K562 (cell line): ENCODE measurements around the gene GAA. TPM values are rescaled to one million over a fixed set of nuclear protein-coding genes. Genes with fewer than 3 reads are reported as not detected.

Experiments used
- ATAC-seq: fragments of 200-7000 bp; cut with Tn5 transposase; 3 replicates; pipeline ENCODE4 v1.9.1; 2020; ENCODE audit warnings: moderate library complexity
- BruUV-seq: library from RNA; stranded (reverse); fragments of 400-500 nt; replicated peaks from 2 replicates; lab custom pipeline; 2021; lab: Mats Ljungman, UMichigan
- CTCF ChIA-PET: fragments of 300-600 bp; formaldehyde crosslinking; extraction: SDS; loops from one replicate; lab custom pipeline; 2021; ENCODE audit warnings: low intra/inter-chr PET ratio; lab: Yijun Ruan, JAX
- POLR2A ChIA-PET: fragments of 300-600, 350-650 bp; sonication (Branson Sonifier 250); formaldehyde crosslinking; extraction: SDS; loops from one replicate; lab custom pipeline; 2021; ENCODE audit warnings: antibody characterized with exemption, inconsistent platforms; lab: Yijun Ruan, JAX
- DNase-seq, 4 experiments: peaks; one replicate each; pipeline versions ENCODE4 v3.0.0 to v3.0.0-alpha.2; 2011 to 2018; ENCODE audit warnings: low spot score in 3 of 4, mixed read lengths in 3 of 4; ENCODE audit errors: extremely low read depth in 1 of 4
- FAIRE-seq: peaks from 2 replicates; lab custom pipeline; 2011; peaks lifted over from hg19 to GRCh38; lab: Jason Lieb, UNC
- H2AFZ ChIP-seq: 2 replicates; pipeline ENCODE4 v1.6.0; 2011; ENCODE audit warnings: low read depth, low read length, control low read depth, inconsistent platforms
- H3K27ac ChIP-seq: fragments of 200-600 bp; 3 replicates; pipeline ENCODE4 v1.8.0; 2011; ENCODE audit warnings: low read depth, mild to moderate bottlenecking, control low read depth, inconsistent platforms, low read length, moderate library complexity, mixed read lengths; ENCODE audit errors: extremely low read depth
- H3K27me3 ChIP-seq, 2 experiments: fragments of 300-600 bp in 1 of 2; 2 replicates in 1 of 2; 3 replicates in 1 of 2; pipeline versions ENCODE4 v1.6.0 to v1.8.0; 2011; ENCODE audit warnings: inconsistent platforms in 2 of 2, low read length in 2 of 2, mild to moderate bottlenecking in 1 of 2, mixed read lengths in 1 of 2, moderate library complexity in 1 of 2; ENCODE audit not compliant: control insufficient read depth in 2 of 2, insufficient read depth in 2 of 2
- H3K36me3 ChIP-seq: fragments of 300-600 bp; 3 replicates; pipeline ENCODE4 v1.8.0; 2011; ENCODE audit warnings: mild to moderate bottlenecking, low read length, inconsistent platforms; ENCODE audit not compliant: control insufficient read depth, insufficient read depth
- H3K4me1 ChIP-seq, 2 experiments: fragments of 200-600 bp in 1 of 2; replicated peaks in 1 of 2; 2 replicates in 1 of 2; 3 replicates in 1 of 2; pipeline versions ENCODE4 v1.5.1 to v1.8.0; 2011; ENCODE audit warnings: inconsistent platforms in 2 of 2, low read length in 2 of 2, mild to moderate bottlenecking in 1 of 2, mixed read lengths in 1 of 2, moderate library complexity in 1 of 2; ENCODE audit not compliant: control insufficient read depth in 2 of 2, insufficient read depth in 2 of 2
- H3K4me2 ChIP-seq: 2 replicates; pipeline ENCODE4 v1.6.1; 2011; ENCODE audit warnings: low read length, control low read depth, inconsistent platforms, mixed read lengths; ENCODE audit not compliant: insufficient read depth
- H3K4me3 ChIP-seq: fragments of 200-600 bp; sonication (generic), shearing (Covaris generic); 2 replicates; pipeline ENCODE4 v1.5.1; 2016; ENCODE audit warnings: control low read depth, inconsistent platforms
- H3K79me2 ChIP-seq: fragments of 200-600 bp; 3 replicates; pipeline ENCODE4 v1.8.0; 2011; ENCODE audit warnings: low read length, inconsistent platforms; ENCODE audit not compliant: control insufficient read depth, insufficient read depth
- H3K9ac ChIP-seq, 2 experiments: 2 replicates each; pipeline versions ENCODE4 v1.6.0 to v1.6.1; 2011; ENCODE audit warnings: low read depth in 2 of 2, low read length in 2 of 2, control low read depth in 1 of 2, inconsistent platforms in 1 of 2, mild to moderate bottlenecking in 1 of 2, mixed read lengths in 1 of 2; ENCODE audit not compliant: insufficient read depth in 1 of 2
- H3K9me1 ChIP-seq: one replicate; pipeline ENCODE4 v1.6.0; 2011; ENCODE audit warnings: inconsistent platforms, mild to moderate bottlenecking, low read length, moderate library complexity; ENCODE audit not compliant: control insufficient read depth, insufficient read depth
- H3K9me3 ChIP-seq: replicated peaks from 2 replicates; pipeline ENCODE4 v1.5.1; 2011; ENCODE audit warnings: low read depth, low read length, inconsistent platforms; ENCODE audit not compliant: control insufficient read depth, insufficient read depth
- H4K20me1 ChIP-seq: replicated peaks from 2 replicates; pipeline ENCODE4 v1.6.1; 2011; ENCODE audit warnings: low read length, inconsistent platforms, mixed read lengths; ENCODE audit not compliant: control insufficient read depth, insufficient read depth
- ARNT ChIP-seq, 2 experiments: fragments of 450-650 bp; IDR thresholded peaks; 2 replicates each; pipeline ENCODE4 v1.6.1; 2016; ENCODE audit warnings: mild to moderate bottlenecking in 1 of 2
- ZNF121 ChIP-seq: sonication (generic); formaldehyde crosslinking; conservative IDR thresholded peaks from 2 replicates; pipeline ENCODE4 v1.8.0; 2022; ENCODE audit warnings: missing genetic modification reagents
- WGBS: fragments of 100-300 bp; shearing (Covaris generic); methylation state at CpG from one replicate; pipeline ENCODE4 v1.1.6; 2016; ENCODE audit warnings: low coverage, mixed read lengths; ENCODE audit not compliant: insufficient coverage; ENCODE audit errors: missing lambda C conversion rate; 5-methylcytosine and 5-hydroxymethylcytosine counted together
- in situ Hi-C: fragments of 300-500 bp; cut with MboI; formaldehyde crosslinking; loops from 4 replicates; pipeline ENCODE4 v1.15.0; 2018; ENCODE audit warnings: inconsistent platforms, mixed read lengths
- intact Hi-C: fragments of 100-400 bp; cut with micrococcal nuclease; formaldehyde crosslinking; loops from 2 replicates; pipeline ENCODE4 v1.14.2; 2022
- polyA plus RNA-seq, 8 experiments: library from polyadenylated mRNA; depleted of rRNA in 4 of 8; stranded (reverse) in 5 of 8; unstranded in 3 of 8; fragments of >200 nt; fragmentation: Nextera tagmentation in 2 of 8; fragmentation: Illumina TruSeq in 1 of 8; extraction: Ambion mirVana in 2 of 8; extraction: Trizol in 1 of 8; gene quantifications; 2 replicates each; pipeline versions ENCODE4 v1.2.1 to v1.2.3, GENCODE V29; 2011 to 2014; ENCODE audit warnings: inconsistent platforms in 1 of 8, missing spikeins in 1 of 8
- total RNA-seq, 7 experiments: library from RNA; depleted of rRNA in 6 of 7; stranded (reverse); fragments of >200 nt in 6 of 7; fragmentation: Illumina TruSeq in 2 of 7; extraction: Trizol in 2 of 7; gene quantifications; 2 replicates each; pipeline versions ENCODE4 v1.2.1 to v1.2.3, GENCODE V29; 2011 to 2021; ENCODE audit warnings: low replicate concordance in 1 of 7

The GAA gene
- total and polyA plus RNA-seq, 9 of the 15 experiments (the other 6 are each of a cell fraction or from before 2014, with no cell fraction given): 0.15 to 6.4 (median 1.7) TPM

DNA sequence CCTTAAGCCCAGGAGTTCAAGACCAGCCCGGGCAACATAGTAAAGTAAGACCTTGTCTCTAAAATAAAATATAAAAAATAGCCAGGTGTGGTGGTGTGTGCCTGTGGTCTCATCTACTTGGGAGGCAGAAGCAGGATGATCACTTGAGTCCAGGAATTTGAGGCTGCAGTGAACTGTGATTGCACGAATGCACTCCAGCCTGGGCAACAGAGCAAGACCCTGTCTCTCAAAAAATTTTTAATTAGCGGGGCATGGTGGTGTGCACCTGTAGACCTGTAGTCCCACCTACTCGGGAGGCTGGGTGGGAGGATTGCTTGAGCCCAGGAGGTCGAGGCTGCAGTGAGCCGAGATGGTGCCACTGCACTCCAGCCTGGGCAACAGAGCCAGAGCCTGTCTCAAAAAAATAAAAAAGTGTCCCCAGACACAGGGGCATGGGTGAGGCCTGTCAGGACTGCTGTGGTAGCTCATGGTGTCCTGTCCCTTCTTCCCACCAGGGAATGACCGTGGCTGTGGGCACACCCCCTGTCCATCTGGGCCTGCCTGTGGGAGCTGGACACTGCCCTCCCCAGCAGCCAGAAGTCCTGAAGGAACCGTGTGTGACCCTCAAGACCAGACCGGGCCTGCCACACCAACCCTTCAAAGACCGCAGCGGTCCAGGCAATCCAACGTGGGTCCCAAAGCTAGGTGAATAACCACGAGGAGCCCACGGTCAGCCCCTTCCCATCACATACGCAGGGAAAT lies 30.8 kb upstream of the GAA start:
- 22% methylated on average over 14 of the region's 15 CpGs for WGBS
- no TSS peak for BruUV-seq
- Histone ChIP-seq H3K9me3 (no peaks in the 10 kb centered on the region), H3K79me2 (no peaks in the 10 kb centered on the region), H3K4me1 (peaks cover 5 to 18% of the 10 kb centered on the region in 2 experiments; a peak in 4 of 5 replicates), H3K27me3 (peaks cover 16 to 77% of the 10 kb centered on the region in 2 experiments), H3K9me1 (no peaks in the 10 kb centered on the region), H4K20me1 (no peaks in the 10 kb centered on the region), H3K4me3 (no peak overlapping the region), H2AFZ (peak overlapping the region; percentile 11; the same call in 1 of the 2 replicates)
- in situ Hi-C loops: no loop called here
- POLR2A ChIA-PET: interaction anchor here (0.7 kb wide), 1 partner anchor 488 kb away, joined by 4 read pairs; no protein-coding TSS in a partner anchor
- TF ChIP-seq ARNT (IDR thresholded peaks at IDR 0.05) (no peak), ZNF121 (CRISPR knock-in tag) (peak; percentile 21; the same call in 1 of the 2 replicates)
- TF ChIP-seq, all 486 proteins: peak for 1
- Histone ChIP-seq H3K4me2 (peak overlapping the region; percentile 39; the same call in 1 of the 2 replicates), H3K27ac (no peak overlapping the region), H3K36me3 (no peaks in the 10 kb centered on the region), H3K9ac (peak overlapping the region in 1 of 2 experiments; percentile 74; a peak in 1 of 4 replicates)
- CTCF ChIA-PET: no interaction called here
- DNase-seq (no peak), ATAC-seq (no peak; the same call in 2 of the 3 replicates), FAIRE-seq (no peak)
- intact Hi-C loops: no loop called here
